T-helper 2 cell treated with Interferon-gamma antibody and Interleukin-4, amounts not matched to agents 100 ng/mL and 5 ng/mL, for 36 hours (primary cell): ENCODE measurements around the gene KRT77. TPM values are rescaled to one million over a fixed set of nuclear protein-coding genes. Genes with fewer than 3 reads are reported as not detected.
"Not testable (repeated sequence)": the region's sequence is repeated elsewhere in the genome, so short reads cannot be mapped to it uniquely, and the experiment has no call there.

Experiments used
- intact Hi-C: fragments of 100-400 bp; cut with micrococcal nuclease; formaldehyde crosslinking; loops from one replicate; pipeline ENCODE4 v1.15.1; 2023
- total RNA-seq: library from RNA; stranded (reverse); gene quantifications from 2 replicates; pipeline ENCODE4 v1.2.3, GENCODE V29; 2022

Gene KRT77
- total RNA-seq, 1 donor from 2014 or later, result not detected

- intact Hi-C loops, result no loop called here
These were observed 19.4 kb upstream of the KRT77 start for GRCh38 chr12:52722680-52723079.

GRCh38 chr12:52721838-52722470 is 18.6 kb upstream of the KRT77 start:
- intact Hi-C loops, result no loop called here

GRCh38 chr12:52720365-52720886 is 17.1 kb upstream of the KRT77 start:
- intact Hi-C loops, result no loop called here

GRCh38 chr12:52716061-52716460 is 12.7 kb upstream of the KRT77 start:
- intact Hi-C loops, result no loop called here

GRCh38 chr12:52715416-52715815 is 12.1 kb upstream of the KRT77 start:
- intact Hi-C loops, result no loop called here

- intact Hi-C loops, result no loop called here
These were observed 11.6 kb upstream of the KRT77 start for GRCh38 chr12:52714887-52715281.

GRCh38 chr12:52713960-52714886 is 10.9 kb upstream of the KRT77 start:
- intact Hi-C loops, result no loop called here

- intact Hi-C loops, result not testable (repeated sequence)
These were observed 8.8 kb upstream of the KRT77 start for GRCh38 chr12:52712122-52712521.

GRCh38 chr12:52710730-52711129 is 7.4 kb upstream of the KRT77 start:
- intact Hi-C loops, result no loop called here

- intact Hi-C loops, result no loop called here
These were observed 4.7 kb upstream of the KRT77 start for GRCh38 chr12:52708010-52708409.

- intact Hi-C loops, result no loop called here
These were observed 1.1 kb upstream of the KRT77 start for GRCh38 chr12:52704464-52704863.

GRCh38 chr12:52703878-52704277 is 554 bp upstream of the KRT77 start:
- intact Hi-C loops, result no loop called here

- intact Hi-C loops, result no loop called here
These were observed 986 bp downstream of the KRT77 start for GRCh38 chr12:52702338-52702737.

- intact Hi-C loops, result no loop called here
These were observed 2.0 kb downstream of the KRT77 start for GRCh38 chr12:52701281-52701680.

- intact Hi-C loops, result no loop called here
These were observed 3.4 kb downstream of the KRT77 start for GRCh38 chr12:52699960-52700359.

GRCh38 chr12:52699373-52699772 is 4.0 kb downstream of the KRT77 start:
- intact Hi-C loops, result no loop called here

GRCh38 chr12:52698651-52699340 is 4.5 kb downstream of the KRT77 start:
- intact Hi-C loops, result no loop called here

- intact Hi-C loops, result no loop called here
These were observed 6.2 kb downstream of the KRT77 start for GRCh38 chr12:52697058-52697582.

- intact Hi-C loops, result no loop called here
These were observed 6.7 kb downstream of the KRT77 start for GRCh38 chr12:52696588-52696987.

GRCh38 chr12:52695039-52695438 is 8.3 kb downstream of the KRT77 start:
- intact Hi-C loops, result no loop called here

GRCh38 chr12:52694151-52694550 is 9.2 kb downstream of the KRT77 start:
- intact Hi-C loops, result no loop called here

- intact Hi-C loops, result no loop called here
These were observed 10.1 kb downstream of the KRT77 start for GRCh38 chr12:52693261-52693660.
